GM23338 (cell line): ENCODE results near the gene CIRBP. TPM values are rescaled to one million over a fixed set of nuclear protein-coding genes. Genes with fewer than 3 reads are reported as not detected.
"Not testable (repeated sequence)": the region's sequence is repeated elsewhere in the genome, so short reads cannot be mapped to it uniquely, and the experiment has no call there.

Source experiments
- ATAC-seq: fragments of 200-7000 bp; cut with Tn5 transposase; 3 replicates; pipeline ENCODE4 v1.9.1; 2020
- DNase-seq: peaks from one replicate; pipeline ENCODE4 v3.0.0-alpha.2; 2015; ENCODE audit warnings: low spot score
- H2AFZ ChIP-seq: fragments of 200-600 bp; sonication (generic); 2 replicates; pipeline ENCODE4 v1.8.0; 2016; ENCODE audit warnings: antibody characterized with exemption, mild to moderate bottlenecking, moderate library complexity
- H3F3A ChIP-seq: fragments of 200-600 bp; sonication (generic); replicated peaks from 2 replicates; pipeline ENCODE4 v1.8.0; 2017; ENCODE audit warnings: antibody characterized with exemption, mixed run types, low read depth
- H3K27ac ChIP-seq: fragments of 200-600 bp; sonication (generic); 2 replicates; pipeline ENCODE4 v1.6.1; 2016; ENCODE audit warnings: low read depth
- H3K27me3 ChIP-seq: fragments of 200-600 bp; sonication (generic); 2 replicates; pipeline ENCODE4 v1.8.0; 2016; ENCODE audit warnings: mild to moderate bottlenecking, mixed run types, moderate library complexity; ENCODE audit not compliant: insufficient read depth
- H3K36me3 ChIP-seq: fragments of 200-600 bp; sonication (generic); 2 replicates; pipeline ENCODE4 v1.8.0; 2016; ENCODE audit warnings: mild to moderate bottlenecking; ENCODE audit not compliant: insufficient read depth
- H3K4me1 ChIP-seq: fragments of 200-600 bp; sonication (generic); 2 replicates; pipeline ENCODE4 v1.8.0; 2016; ENCODE audit warnings: mild to moderate bottlenecking, moderate library complexity; ENCODE audit not compliant: insufficient read depth
- H3K4me2 ChIP-seq: fragments of 200-600 bp; sonication (generic); 2 replicates; pipeline ENCODE4 v1.7.1; 2017; ENCODE audit warnings: mixed run types
- H3K4me3 ChIP-seq: fragments of 200-600 bp; sonication (generic); 2 replicates; pipeline ENCODE4 v1.6.1; 2016; ENCODE audit warnings: mixed run types
- H3K79me2 ChIP-seq: fragments of 200-600 bp; sonication (generic); replicated peaks from 2 replicates; pipeline ENCODE4 v1.8.0; 2017; ENCODE audit warnings: mild to moderate bottlenecking; ENCODE audit not compliant: insufficient read depth
- H3K9me2 ChIP-seq: fragments of 200-600 bp; sonication (generic); 2 replicates; pipeline ENCODE4 v1.8.0; 2017; ENCODE audit not compliant: insufficient read depth
- H4K20me1 ChIP-seq: fragments of 200-600 bp; sonication (generic); replicated peaks from 2 replicates; pipeline ENCODE4 v1.8.0; 2017; ENCODE audit warnings: mild to moderate bottlenecking; ENCODE audit not compliant: insufficient read depth
- H3K27ac Mint-ChIP-seq: 2 replicates; pipeline ENCODE4 v1.8.0; 2020; ENCODE audit warnings: inconsistent platforms, mild to moderate bottlenecking, moderate library complexity, mixed read lengths
- H3K27me3 Mint-ChIP-seq: 3 replicates; pipeline ENCODE4 v1.8.0; 2022; ENCODE audit warnings: low read depth, mild to moderate bottlenecking, moderate library complexity, mixed read lengths, inconsistent platforms; ENCODE audit not compliant: insufficient read depth, poor library complexity
- H3K36me3 Mint-ChIP-seq: 3 replicates; pipeline ENCODE4 v1.8.0; 2021; ENCODE audit warnings: low read depth, mild to moderate bottlenecking, inconsistent platforms, moderate library complexity, mixed read lengths
- H3K4me1 Mint-ChIP-seq: 3 replicates; pipeline ENCODE4 v1.8.0; 2020; ENCODE audit warnings: mild to moderate bottlenecking, inconsistent platforms, mixed read lengths
- H3K4me3 Mint-ChIP-seq: 3 replicates; pipeline ENCODE4 v1.8.0; 2021; ENCODE audit warnings: moderate library complexity, mild to moderate bottlenecking, inconsistent platforms, mixed read lengths
- H3K9me3 Mint-ChIP-seq: 3 replicates; pipeline ENCODE4 v1.8.0; 2020; ENCODE audit warnings: moderate library complexity, mild to moderate bottlenecking, inconsistent platforms, mixed read lengths
- CREB1 ChIP-seq: fragments of 250-450 bp; sonication (Bioruptor Pico); IDR thresholded peaks from 2 replicates; pipeline ENCODE4 v1.5.0; 2020; ENCODE audit warnings: low read depth, mild to moderate bottlenecking, moderate library complexity
- JUNB ChIP-seq: IDR thresholded peaks from one replicate; pipeline ENCODE4 v1.6.1; 2016; ENCODE audit warnings: antibody characterized with exemption; ENCODE audit not compliant: unreplicated experiment
- NANOG ChIP-seq: IDR thresholded peaks from 2 replicates; pipeline ENCODE4 v1.6.1; 2016; ENCODE audit warnings: antibody characterized with exemption, borderline replicate concordance
- POLR2AphosphoS5 ChIP-seq: IDR thresholded peaks from 2 replicates; pipeline ENCODE4 v1.6.1; 2016; ENCODE audit warnings: antibody characterized with exemption, low read depth
- ZNF114 ChIP-seq: fragments of 250-450 bp; sonication (Bioruptor Pico); IDR thresholded peaks from 2 replicates; pipeline ENCODE4 v1.5.0; 2020; ENCODE audit warnings: mild to moderate bottlenecking, moderate library complexity
- polyA plus RNA-seq: library from polyadenylated mRNA; unstranded; fragments of >200 nt; fragmentation: Nextera tagmentation; extraction: Ambion mirVana; gene quantifications from 2 replicates; pipeline ENCODE4 v1.2.1, GENCODE V29; 2016
- total RNA-seq: library from RNA; depleted of rRNA; stranded (reverse); fragments of >200 nt; shearing (Covaris generic); gene quantifications from 2 replicates; pipeline ENCODE4 v1.2.3, GENCODE V29; 2014

CIRBP gene
- total and polyA plus RNA-seq, 2 experiments from 2014 or later, result 153 to 202 TPM

DNA sequence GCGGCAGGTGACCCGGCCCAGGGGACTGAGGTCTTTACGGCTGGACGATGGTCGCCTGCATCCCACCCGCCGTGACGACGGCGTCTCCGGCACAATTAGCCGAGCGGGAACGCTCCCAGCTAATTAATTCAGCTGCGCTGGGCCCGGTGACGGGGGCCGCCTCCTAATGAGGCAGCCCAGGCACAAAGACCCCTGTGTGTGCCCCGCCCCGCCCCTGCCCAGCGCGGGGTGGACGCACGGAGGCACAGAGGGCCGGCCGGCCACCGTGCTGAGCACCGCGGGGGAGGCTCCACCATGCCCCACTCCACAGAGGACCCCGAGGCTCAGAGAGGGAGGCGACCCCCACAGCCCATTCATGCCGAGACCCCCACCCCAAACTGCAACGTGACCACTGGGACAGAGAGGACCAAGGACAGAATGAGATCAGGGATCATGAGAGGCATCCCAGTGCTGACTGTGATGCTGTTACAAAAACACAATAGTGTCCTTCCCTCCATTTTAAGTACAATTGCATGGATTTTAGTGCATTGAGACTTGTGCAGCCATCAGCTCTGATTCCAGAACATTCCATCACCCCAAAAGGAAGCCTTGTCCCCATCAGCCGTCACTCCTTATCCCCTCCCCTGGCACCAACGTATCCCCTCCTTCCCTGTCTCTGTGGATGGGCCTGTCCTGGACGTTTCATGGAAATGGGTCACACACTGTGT is 33.6 kb downstream of the CIRBP start:
- H3K79me2 ChIP-seq, result no peaks in the 10 kb centered on the region
- H3F3A ChIP-seq, result peaks cover 4% of the 10 kb centered on the region; the same call in 1 of the 2 replicates
- no peak overlapping the region for H3K4me3 Mint-ChIP-seq
- no peaks in the 10 kb centered on the region for H3K9me2 ChIP-seq
- no peaks in the 10 kb centered on the region for H3K4me1 Mint-ChIP-seq
- no peak overlapping the region for H3K27ac Mint-ChIP-seq
- no peaks in the 10 kb centered on the region for H4K20me1 ChIP-seq
- no peak overlapping the region for H3K27ac ChIP-seq
- no peak overlapping the region for H3K4me3 ChIP-seq
- no peak overlapping the region for H3K4me2 ChIP-seq
- no peak for TF ChIP-seq JUNB
- no peaks in the 10 kb centered on the region for H3K9me3 Mint-ChIP-seq
- H3K27me3 ChIP-seq, result no peaks in the 10 kb centered on the region
- H3K36me3 Mint-ChIP-seq, result no peaks in the 10 kb centered on the region
- DNase-seq (no peak), ATAC-seq (no peak)
- no peak overlapping the region for H2AFZ ChIP-seq
- no peaks in the 10 kb centered on the region for H3K36me3 ChIP-seq
- no peaks in the 10 kb centered on the region for H3K4me1 ChIP-seq
- H3K27me3 Mint-ChIP-seq, result peaks cover 6% of the 10 kb centered on the region

DNA sequence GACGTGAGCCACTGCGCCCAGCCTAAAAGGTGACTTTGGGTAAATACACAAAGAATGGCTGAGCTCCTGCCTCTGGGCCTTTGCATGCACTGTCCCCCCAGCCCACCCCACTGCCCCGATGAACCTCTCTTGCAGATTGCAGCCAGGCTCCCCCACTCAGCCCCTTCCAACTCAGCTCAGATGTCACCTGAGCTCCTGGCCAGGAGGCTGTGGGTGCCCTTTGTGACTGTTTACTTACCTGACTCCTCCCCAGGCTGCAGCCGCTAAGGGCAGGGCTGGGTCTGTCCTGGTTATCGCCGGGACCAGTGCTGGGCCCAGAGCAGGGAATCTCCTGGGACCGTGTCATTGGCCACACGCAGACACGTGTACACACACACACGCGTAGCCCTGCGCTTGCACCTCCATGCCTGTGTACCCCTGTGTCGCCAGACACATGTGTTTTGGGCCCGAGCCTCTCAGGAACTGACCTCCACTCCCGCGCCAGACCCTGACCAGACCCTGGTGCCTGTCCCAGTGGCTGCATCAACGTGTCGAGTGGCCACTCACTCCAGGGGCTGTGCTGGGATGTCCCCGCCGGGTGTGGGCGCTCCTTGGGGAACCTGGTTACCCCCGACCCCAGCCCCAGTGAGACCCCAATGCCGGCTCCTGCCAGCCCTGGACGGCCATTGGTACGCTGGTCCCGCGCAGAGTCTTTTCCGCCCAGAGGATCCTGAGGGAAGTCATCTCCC is 35.2 kb downstream of the CIRBP start:
- no peak overlapping the region for H3K27ac ChIP-seq
- ATAC-seq, result peak; percentile 74
- H3K27ac Mint-ChIP-seq, result no peak overlapping the region
- H3K4me1 Mint-ChIP-seq, result no peaks in the 10 kb centered on the region
- H3K79me2 ChIP-seq, result no peaks in the 10 kb centered on the region
- DNase-seq, result no peak
- H3K36me3 ChIP-seq, result no peaks in the 10 kb centered on the region
- H3K36me3 Mint-ChIP-seq, result no peaks in the 10 kb centered on the region
- no peak overlapping the region for H3K4me2 ChIP-seq
- H3F3A ChIP-seq, result peaks cover 4% of the 10 kb centered on the region; the same call in 1 of the 2 replicates
- no peak overlapping the region for H2AFZ ChIP-seq
- H3K4me3 Mint-ChIP-seq, result no peak overlapping the region
- H3K27me3 ChIP-seq, result no peaks in the 10 kb centered on the region
- TF ChIP-seq CREB1 (CRISPR knock-in tag), result no peak
- no peak for TF ChIP-seq NANOG
- TF ChIP-seq POLR2AphosphoS5, result no peak
- TF ChIP-seq ZNF114 (CRISPR knock-in tag), result no peak
- no peaks in the 10 kb centered on the region for H4K20me1 ChIP-seq
- H3K27me3 Mint-ChIP-seq, result peaks cover 8% of the 10 kb centered on the region
- no peaks in the 10 kb centered on the region for H3K4me1 ChIP-seq
- H3K9me2 ChIP-seq, result no peaks in the 10 kb centered on the region
- H3K4me3 ChIP-seq, result no peak overlapping the region
- H3K9me3 Mint-ChIP-seq, result no peaks in the 10 kb centered on the region

DNA sequence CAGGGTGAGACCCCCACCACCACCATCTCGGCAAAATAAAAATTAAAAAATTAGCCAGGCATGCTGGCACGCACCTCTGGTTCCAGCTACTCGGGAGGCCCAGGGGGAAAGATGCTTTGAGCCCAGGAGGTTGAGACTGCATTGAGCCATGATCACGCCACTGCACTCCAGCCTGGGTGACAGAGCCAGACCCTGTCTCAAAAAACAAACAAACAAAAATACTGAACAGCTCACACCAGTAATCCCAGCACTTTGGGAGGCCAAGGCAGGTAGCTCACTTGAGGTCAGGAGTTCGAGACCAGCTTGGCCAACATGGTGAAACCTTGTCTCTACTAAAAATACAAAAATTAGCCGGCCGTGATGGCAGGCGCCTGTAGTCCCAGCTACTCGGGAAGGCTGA is 36.2 kb downstream of the CIRBP start:
- not testable (repeated sequence) for H3K27ac Mint-ChIP-seq, H3K4me1 ChIP-seq, H3K4me2 ChIP-seq, H3K36me3 ChIP-seq, H3K79me2 ChIP-seq, H3K27me3 ChIP-seq, H3K4me1 Mint-ChIP-seq, H3K4me3 Mint-ChIP-seq, H3F3A ChIP-seq, DNase-seq, H3K9me2 ChIP-seq, H2AFZ ChIP-seq, H3K9me3 Mint-ChIP-seq, H3K4me3 ChIP-seq, H3K27ac ChIP-seq, H3K27me3 Mint-ChIP-seq, ATAC-seq, H4K20me1 ChIP-seq, H3K36me3 Mint-ChIP-seq
